Adipocyte (in vitro differentiated cells): ENCODE measurements around the gene MYOM3.

Experiments used
- DNase-seq: peaks from one replicate; pipeline ENCODE4 v3.0.0-alpha.2; 2015; ENCODE audit warnings: low read depth
- H3K27me3 ChIP-seq: replicated peaks from 2 replicates; pipeline ENCODE4 v1.7.0; 2013; ENCODE audit warnings: mild to moderate bottlenecking, low read length, moderate library complexity; ENCODE audit not compliant: control insufficient read depth, insufficient read depth
- H3K36me3 ChIP-seq: 2 replicates; pipeline ENCODE4 v1.7.0; 2013; ENCODE audit warnings: low read length, mild to moderate bottlenecking, moderate library complexity; ENCODE audit not compliant: control insufficient read depth, insufficient read depth, severe bottlenecking
- H3K4me1 ChIP-seq: 2 replicates; pipeline ENCODE4 v1.7.0; 2013; ENCODE audit warnings: mild to moderate bottlenecking, low read length, moderate library complexity; ENCODE audit not compliant: control insufficient read depth, insufficient read depth
- H3K4me3 ChIP-seq: 2 replicates; pipeline ENCODE4 v1.7.0; 2013; ENCODE audit warnings: mild to moderate bottlenecking, low read length, moderate library complexity
- H3K9ac ChIP-seq: 2 replicates; pipeline ENCODE4 v1.7.0; 2013; ENCODE audit warnings: mild to moderate bottlenecking, low read length, moderate library complexity
- H3K9me3 ChIP-seq: 2 replicates; pipeline ENCODE4 v1.7.0; 2013; ENCODE audit warnings: mild to moderate bottlenecking, low read length, moderate library complexity; ENCODE audit not compliant: control insufficient read depth

Gene MYOM3

DNA sequence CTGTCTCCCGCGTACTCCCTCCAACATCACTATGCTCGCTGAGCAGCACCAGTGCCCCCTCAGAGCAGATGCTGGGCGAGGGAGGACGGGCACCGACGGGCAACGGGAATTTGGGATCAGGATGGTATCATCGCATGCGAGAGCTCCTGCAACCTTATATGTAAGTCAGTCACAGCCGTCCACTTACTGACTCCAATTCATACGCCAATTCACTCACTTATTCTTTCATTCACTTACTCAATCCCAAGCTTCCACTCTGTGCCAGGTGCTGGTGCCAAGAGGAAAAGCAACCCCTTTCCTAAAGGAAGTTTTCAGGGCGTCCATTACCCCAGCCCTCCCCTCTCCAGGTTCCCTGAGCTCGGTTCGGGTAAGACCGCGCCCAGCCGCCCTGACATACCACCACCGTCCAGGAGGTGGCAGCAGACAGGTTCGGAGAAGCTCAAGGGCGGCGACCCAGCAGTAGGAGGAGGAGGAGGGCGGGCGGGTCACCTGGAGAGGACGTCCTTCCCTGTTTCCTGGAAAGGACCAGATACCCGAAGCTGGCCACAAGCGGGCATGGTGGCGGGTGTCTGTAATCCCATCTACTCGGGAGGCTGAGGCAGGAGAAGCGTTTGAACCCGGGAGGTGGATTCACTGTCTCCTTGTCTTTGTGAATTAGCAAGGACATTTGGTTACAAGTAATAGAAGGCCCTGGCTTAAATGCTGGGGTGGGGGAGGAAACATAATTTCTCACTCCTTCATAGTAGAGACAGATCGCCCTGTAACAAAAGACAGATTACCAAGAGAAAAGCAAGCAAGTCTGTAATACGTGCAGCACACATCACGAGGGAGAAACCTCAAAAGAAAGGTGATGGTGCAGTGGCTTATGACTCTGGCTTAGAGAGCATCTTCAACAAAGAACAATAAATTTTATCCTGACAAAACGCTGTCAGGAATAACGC lies 38.6 kb upstream of the MYOM3 start:
- H3K9me3 ChIP-seq, result no peaks in the 10 kb centered on the region
- peak overlapping the region; percentile 58 for H3K9ac ChIP-seq
- peaks cover 40% of the 10 kb centered on the region for H3K27me3 ChIP-seq
- DNase-seq, result peak; percentile 85
- H3K36me3 ChIP-seq, result no peaks in the 10 kb centered on the region
- H3K4me3 ChIP-seq, result peak overlapping the region; percentile 66
- peaks cover 10% of the 10 kb centered on the region for H3K4me1 ChIP-seq

GRCh38 chr1:24149866-24150233 lies 37.9 kb upstream of the MYOM3 start:
- DNase-seq, result peak; percentile 26
- Histone ChIP-seq H3K4me1 (peaks cover 10% of the 10 kb centered on the region), H3K27me3 (peaks cover 34% of the 10 kb centered on the region), H3K4me3 (peak overlapping the region; percentile 66), H3K9ac (peak overlapping the region; percentile 58), H3K36me3 (no peaks in the 10 kb centered on the region), H3K9me3 (no peaks in the 10 kb centered on the region)

- H3K9ac ChIP-seq, result no peak overlapping the region
- no peaks in the 10 kb centered on the region for H3K9me3 ChIP-seq
- peaks cover 34% of the 10 kb centered on the region for H3K27me3 ChIP-seq
- DNase-seq, result no peak
- H3K36me3 ChIP-seq, result no peaks in the 10 kb centered on the region
- peaks cover 17% of the 10 kb centered on the region for H3K4me1 ChIP-seq
- no peak overlapping the region for H3K4me3 ChIP-seq
Measured at GRCh38 chr1:24147816-24148215, 35.9 kb upstream of the MYOM3 start.

DNA sequence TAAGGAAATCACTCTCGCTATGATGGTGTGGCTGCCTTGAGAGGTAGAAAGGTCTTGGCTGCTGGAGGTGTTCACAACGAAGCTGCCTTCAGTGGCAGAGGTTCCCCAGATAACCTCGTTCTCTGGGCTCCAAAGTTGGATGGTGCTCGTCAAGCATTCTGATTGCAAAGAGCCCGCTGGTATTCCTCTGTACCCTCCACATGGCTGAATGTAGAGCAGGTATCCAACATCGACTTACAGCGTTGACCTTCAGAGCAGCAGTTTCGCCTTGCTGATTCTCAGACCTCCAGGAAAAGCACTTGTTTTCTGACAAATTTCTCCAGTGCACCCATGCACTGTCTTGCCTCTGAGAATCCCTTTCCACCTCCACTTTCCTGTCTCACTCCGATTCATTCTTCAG lies 35.3 kb upstream of the MYOM3 start:
- no peak for DNase-seq
- Histone ChIP-seq H3K4me1 (peaks cover 20% of the 10 kb centered on the region), H3K9ac (no peak overlapping the region), H3K4me3 (no peak overlapping the region), H3K36me3 (no peaks in the 10 kb centered on the region), H3K9me3 (no peaks in the 10 kb centered on the region), H3K27me3 (peaks cover 27% of the 10 kb centered on the region)

DNA sequence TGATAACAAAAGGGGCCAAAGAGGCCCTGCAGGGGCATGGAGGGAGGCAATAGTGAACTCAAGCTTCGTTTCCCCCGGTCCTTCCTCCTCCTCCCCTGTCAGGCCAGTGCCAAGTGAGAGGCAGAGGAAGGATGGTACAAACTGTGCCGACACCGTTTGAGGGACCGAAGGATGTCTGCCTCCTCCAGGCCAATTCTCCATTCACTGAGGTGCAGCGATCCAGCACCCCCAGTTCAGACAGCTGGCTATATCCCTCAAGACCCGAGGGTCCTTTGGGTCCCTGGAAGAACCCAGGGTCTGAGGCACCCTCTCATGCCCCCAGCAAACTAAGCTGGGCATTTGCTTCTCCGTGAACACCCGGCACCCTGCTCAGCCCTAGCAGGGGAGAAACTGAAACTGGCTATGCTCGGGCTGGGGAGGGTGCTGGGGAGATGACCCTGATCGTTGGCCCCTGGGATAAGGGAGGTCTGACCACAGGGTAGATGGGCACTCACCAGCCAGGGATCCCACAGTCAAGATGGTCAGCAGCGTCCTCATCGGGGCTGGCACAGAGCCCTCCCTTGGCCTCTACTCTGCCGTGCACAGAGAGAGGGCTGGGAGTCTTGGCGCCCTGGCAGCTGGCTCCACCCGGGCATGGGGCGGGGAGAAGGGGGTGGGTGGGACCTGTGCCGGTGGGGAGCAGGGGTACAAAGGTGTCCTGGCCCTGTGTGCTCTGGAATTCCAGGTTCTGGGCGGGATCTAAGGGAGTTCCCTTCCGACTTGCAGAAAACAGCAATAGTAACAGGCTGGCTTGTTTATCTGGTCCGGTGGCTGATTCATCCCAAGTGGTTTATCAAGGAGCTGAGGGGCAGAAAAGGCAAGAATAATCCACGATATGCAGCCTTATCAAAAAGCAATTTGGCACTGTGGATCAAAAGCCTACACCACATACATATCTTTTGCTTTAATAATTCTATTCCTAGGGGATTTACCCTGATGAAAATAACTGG lies 30.9 kb upstream of the MYOM3 start, which contains the start of gene IL22RA1:
IL22RA1 (minus strand) TSS at position 595 of the 989 bp plus-strand sequence; CDS start at position 537, 58 bp downstream.
- Histone ChIP-seq H3K36me3 (no peaks in the 10 kb centered on the region), H3K9me3 (peaks cover 4% of the 10 kb centered on the region), H3K9ac (peak within 1 kb of the TSS; percentile 59), H3K4me3 (peak within 1 kb of the TSS; percentile 81), H3K4me1 (peaks cover 10% of the 10 kb centered on the region), H3K27me3 (peaks cover 10% of the 10 kb centered on the region)
- DNase-seq, result no peak

DNA sequence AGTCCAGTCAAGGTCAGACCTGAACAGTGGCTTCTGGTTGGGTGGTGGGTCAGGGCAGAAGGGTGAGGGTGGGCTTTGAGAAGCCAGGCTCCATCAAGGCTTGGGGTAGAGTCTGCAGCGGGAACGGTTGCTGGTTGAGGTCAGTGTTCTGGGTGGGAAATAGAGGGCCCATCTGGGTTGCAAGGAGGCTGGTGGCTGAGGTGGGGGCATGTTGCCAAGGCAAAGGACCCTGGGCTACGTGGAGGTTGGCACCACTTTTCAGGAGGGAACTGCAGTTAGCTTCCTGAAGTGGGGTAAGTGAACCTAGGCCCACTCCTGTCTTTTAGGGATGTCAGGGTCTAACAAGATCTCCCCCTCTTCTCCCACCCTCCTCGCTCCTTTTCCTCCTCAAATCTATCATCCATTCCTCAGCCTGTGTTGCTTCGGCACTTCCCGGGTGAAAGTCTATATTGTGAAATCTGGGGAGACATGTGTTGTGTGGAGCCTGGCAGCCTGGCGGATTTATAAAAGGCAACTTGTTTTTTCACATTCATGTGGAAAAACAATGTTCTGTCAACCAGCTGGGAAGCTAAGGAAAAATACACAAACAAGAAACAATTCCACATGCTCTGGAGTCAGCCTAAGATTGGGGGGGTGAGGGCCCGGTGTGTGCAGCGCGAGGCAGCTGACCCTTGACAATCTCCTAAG lies 29.5 kb upstream of the MYOM3 start:
- Histone ChIP-seq H3K4me1 (peaks cover 10% of the 10 kb centered on the region), H3K9ac (no peak overlapping the region), H3K27me3 (peaks cover 2% of the 10 kb centered on the region), H3K36me3 (no peaks in the 10 kb centered on the region), H3K4me3 (no peak overlapping the region), H3K9me3 (peaks cover 4% of the 10 kb centered on the region)
- DNase-seq, result peak; percentile 18

DNA sequence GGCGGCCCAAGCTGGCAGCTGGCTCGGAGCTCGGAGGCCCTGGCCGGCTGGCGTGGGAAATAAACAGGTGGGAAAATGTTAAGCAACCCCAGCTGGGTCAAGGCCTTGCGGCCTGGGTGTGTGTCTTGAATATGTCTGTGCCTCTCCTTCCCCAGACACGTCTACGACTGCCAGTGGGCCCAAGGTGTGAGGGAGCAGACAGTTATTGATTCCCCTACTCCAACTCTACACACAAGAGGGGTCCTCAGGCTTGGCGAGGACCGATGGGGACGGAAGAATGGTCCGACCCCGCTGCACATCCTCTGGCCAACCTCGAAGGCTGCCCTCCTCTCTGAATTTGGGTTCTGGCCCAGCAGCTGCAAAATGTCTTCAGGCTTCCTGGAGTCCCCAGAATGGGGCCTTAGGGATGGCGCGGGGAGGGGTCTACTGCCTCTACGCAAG lies 28.8 kb upstream of the MYOM3 start:
- no peak overlapping the region for H3K4me3 ChIP-seq
- no peak overlapping the region for H3K9ac ChIP-seq

GRCh38 chr1:24139841-24140425 lies 28.0 kb upstream of the MYOM3 start:
- no peak overlapping the region for H3K9ac ChIP-seq
- peaks cover 4% of the 10 kb centered on the region for H3K9me3 ChIP-seq
- H3K27me3 ChIP-seq, result peaks cover 2% of the 10 kb centered on the region
- no peak overlapping the region for H3K4me3 ChIP-seq
- peaks cover 10% of the 10 kb centered on the region for H3K4me1 ChIP-seq
- H3K36me3 ChIP-seq, result no peaks in the 10 kb centered on the region
- DNase-seq, result no peak

More for the DNA sequence above, 28.8 kb upstream of the MYOM3 start:
- H3K9me3 ChIP-seq, result peaks cover 4% of the 10 kb centered on the region
- DNase-seq, result no peak
- H3K27me3 ChIP-seq, result peaks cover 2% of the 10 kb centered on the region
- peaks cover 10% of the 10 kb centered on the region for H3K4me1 ChIP-seq
- H3K36me3 ChIP-seq, result no peaks in the 10 kb centered on the region

GRCh38 chr1:24139222-24139489 lies 27.2 kb upstream of the MYOM3 start:
- H3K9me3 ChIP-seq, result peaks cover 4% of the 10 kb centered on the region
- H3K27me3 ChIP-seq, result no peaks in the 10 kb centered on the region
- no peak for DNase-seq
- peaks cover 10% of the 10 kb centered on the region for H3K4me1 ChIP-seq
- no peak overlapping the region for H3K4me3 ChIP-seq
- H3K36me3 ChIP-seq, result no peaks in the 10 kb centered on the region
- no peak overlapping the region for H3K9ac ChIP-seq

- peaks cover 10% of the 10 kb centered on the region for H3K4me1 ChIP-seq
- no peak overlapping the region for H3K9ac ChIP-seq
Measured at GRCh38 chr1:24138476-24139221, 26.7 kb upstream of the MYOM3 start.

More at GRCh38 chr1:24138476-24139221, 26.7 kb upstream of the MYOM3 start:
- Histone ChIP-seq H3K36me3 (no peaks in the 10 kb centered on the region), H3K27me3 (no peaks in the 10 kb centered on the region), H3K4me3 (no peak overlapping the region), H3K9me3 (peaks cover 4% of the 10 kb centered on the region)
- no peak for DNase-seq
